WI38 (cell line): ENCODE results near the gene OBSCN.

ENCODE experiments used
- H3K4me3 ChIP-seq: 2 replicates; pipeline ENCODE4 v1.5.1; 2011; ENCODE audit warnings: low read depth, mild to moderate bottlenecking, control low read depth, low read length
- CTCF ChIP-seq: IDR thresholded peaks from 2 replicates; pipeline ENCODE4 v1.5.1; 2012; ENCODE audit warnings: low read depth, mild to moderate bottlenecking, control low read depth, low read length

The OBSCN gene

GRCh38 chr1:228378090-228378872, 170.4 kb downstream of the OBSCN start:
- H3K4me3 ChIP-seq: peak overlapping the region; percentile 53
- TF ChIP-seq CTCF: peak; percentile 62

- H3K4me3 ChIP-seq: peak overlapping the region; percentile 53
- no peak for TF ChIP-seq CTCF
These were observed 171.1 kb downstream of the OBSCN start for GRCh38 chr1:228378873-228379460.

- no peak for TF ChIP-seq CTCF
- H3K4me3 ChIP-seq: no peak overlapping the region
These were observed 171.8 kb downstream of the OBSCN start for GRCh38 chr1:228379666-228380065.

- H3K4me3 ChIP-seq: no peak overlapping the region
- TF ChIP-seq CTCF: no peak
These were observed 173.5 kb downstream of the OBSCN start for GRCh38 chr1:228381356-228381755.

GRCh38 chr1:228383773-228384172, 175.9 kb downstream of the OBSCN start:
- no peak for TF ChIP-seq CTCF

GRCh38 chr1:228385232-228385631, 177.4 kb downstream of the OBSCN start:
- no peak for TF ChIP-seq CTCF
- H3K4me3 ChIP-seq: no peak overlapping the region

More at GRCh38 chr1:228383773-228384172, 175.9 kb downstream of the OBSCN start:
- H3K4me3 ChIP-seq: no peak overlapping the region

- no peak overlapping the region for H3K4me3 ChIP-seq
- TF ChIP-seq CTCF: no peak
These were observed 179.5 kb downstream of the OBSCN start for GRCh38 chr1:228387321-228387720.
